ENCODE data around the gene BCL11B. TPM values are rescaled to one million over a fixed set of nuclear protein-coding genes. Genes with fewer than 3 reads are reported as not detected.

BCL11B gene
- total RNA-seq, 2 experiments from 2014 or later = 62.1 to 66.2 TPM

GRCh38 chr14:99198746-99199502 lies 73.1 kb downstream of the BCL11B start:
- ATAC-seq (no peak), DNase-seq (no peak)
- H3K36me3 Mint-ChIP-seq (ENCODE audit: low read depth) = peaks cover 69% of the 10 kb centered on the region
- H3K4me1 Mint-ChIP-seq = peaks cover 100% of the 10 kb centered on the region
- peak overlapping the region; percentile 44 for H3K4me3 Mint-ChIP-seq
- POLR2A ChIA-PET = no interaction called here
- CTCF ChIA-PET = interaction anchor here (1.1 to 2.3 kb wide), 2 partner anchors 11 to 12 kb away, joined by 3 to 15 read pairs; no protein-coding TSS in a partner anchor
- H3K27me3 Mint-ChIP-seq = no peaks in the 10 kb centered on the region
- peak overlapping the region; percentile 99 for H3K27ac Mint-ChIP-seq
- intact Hi-C loops (cut with DNase I, micrococcal nuclease) = loop anchor here in 1 of 2 experiments (5.0 kb wide), 1 partner anchor 283 kb away; the partner anchor contains the start of genes CCNK and SETD3
- no peaks in the 10 kb centered on the region for H3K9me3 Mint-ChIP-seq (ENCODE audit: low read depth)

- POLR2A ChIA-PET = interaction anchor here (0.8 to 1.4 kb wide), 3 partner anchors 45 to 69 kb away, joined by 3 read pairs; no protein-coding TSS in a partner anchor
- Mint-ChIP-seq H3K27ac (peak overlapping the region; percentile 99), H3K9me3 (ENCODE audit: low read depth) (no peaks in the 10 kb centered on the region), H3K27me3 (no peaks in the 10 kb centered on the region), H3K36me3 (ENCODE audit: low read depth) (peaks cover 75% of the 10 kb centered on the region), H3K4me3 (no peak overlapping the region), H3K4me1 (peaks cover 95% of the 10 kb centered on the region)
- DNase-seq (no peak), ATAC-seq (no peak)
- CTCF ChIA-PET = interaction anchor here (0.6 to 2.5 kb wide), 5 partner anchors 8 to 38 kb away, joined by 3 to 15 read pairs (median 6); no protein-coding TSS in a partner anchor
- intact Hi-C loops (cut with DNase I, micrococcal nuclease) = loop anchor here in 1 of 2 experiments (5.0 kb wide), 1 partner anchor 286 kb away; the partner anchor contains the start of genes CCNK and SETD3
These were observed 75.7 kb downstream of the BCL11B start for GRCh38 chr14:99196310-99196650.

- peaks cover 77% of the 10 kb centered on the region for H3K36me3 Mint-ChIP-seq (ENCODE audit: low read depth)
- POLR2A ChIA-PET = interaction anchor here (0.8 to 1.4 kb wide), 3 partner anchors 20 to 68 kb away, joined by 3 read pairs; no protein-coding TSS in a partner anchor
These were observed 76.2 kb downstream of the BCL11B start for GRCh38 chr14:99195602-99196309.

GRCh38 chr14:99194736-99195135 lies 77.3 kb downstream of the BCL11B start:
- Mint-ChIP-seq H3K9me3 (ENCODE audit: low read depth) (no peaks in the 10 kb centered on the region), H3K4me3 (peak overlapping the region; percentile 79), H3K27ac (peak overlapping the region; percentile 99), H3K4me1 (peaks cover 94% of the 10 kb centered on the region), H3K36me3 (ENCODE audit: low read depth) (peaks cover 73% of the 10 kb centered on the region), H3K27me3 (no peaks in the 10 kb centered on the region)
- ChIA-PET POLR2A (interaction anchor here (1.2 to 1.4 kb wide), 2 partner anchors 21 to 24 kb away, joined by 3 read pairs; no protein-coding TSS in a partner anchor), CTCF (interaction anchor here (0.6 to 1.5 kb wide), 6 partner anchors 21 to 1057 kb away, joined by 3 to 4 read pairs (median 4); no protein-coding TSS in a partner anchor)
- intact Hi-C loops (cut with DNase I, micrococcal nuclease) = loop anchor here (5.0 kb wide), 3 partner anchors 288 to 1217 kb away; partner anchors contain the start of genes CCNK (in 1 of the 2) and SETD3 (in 1 of the 2)
- ATAC-seq (no peak), DNase-seq (no peak)

More at GRCh38 chr14:99195602-99196309, 76.2 kb downstream of the BCL11B start:
- Mint-ChIP-seq H3K27ac (peak overlapping the region; percentile 99), H3K27me3 (no peaks in the 10 kb centered on the region), H3K4me1 (peaks cover 95% of the 10 kb centered on the region), H3K4me3 (peak overlapping the region; percentile 79), H3K9me3 (ENCODE audit: low read depth) (no peaks in the 10 kb centered on the region)
- CTCF ChIA-PET = interaction anchor here (0.6 to 2.5 kb wide), 4 partner anchors 9 to 70 kb away, joined by 3 to 7 read pairs (median 4); no protein-coding TSS in a partner anchor
- no peak for DNase-seq
- intact Hi-C loops (cut with DNase I, micrococcal nuclease) = loop anchor here in 1 of 2 experiments (5.0 kb wide), 1 partner anchor 287 kb away; the partner anchor contains the start of genes CCNK and SETD3
- ATAC-seq = peak; percentile 10

GRCh38 chr14:99194136-99194535 lies 77.9 kb downstream of the BCL11B start:
- ATAC-seq = peak; percentile 10
- no peak for DNase-seq
- Mint-ChIP-seq H3K9me3 (ENCODE audit: low read depth) (no peaks in the 10 kb centered on the region), H3K4me3 (peak overlapping the region; percentile 79), H3K36me3 (ENCODE audit: low read depth) (peaks cover 69% of the 10 kb centered on the region), H3K4me1 (peaks cover 94% of the 10 kb centered on the region), H3K27me3 (no peaks in the 10 kb centered on the region), H3K27ac (peak overlapping the region; percentile 99)
- intact Hi-C loops (cut with DNase I, micrococcal nuclease) = loop anchor here (5.0 kb wide), 2 partner anchors 967 to 1217 kb away; no protein-coding TSS in a partner anchor
- POLR2A ChIA-PET = interaction anchor here (1.2 to 1.4 kb wide), 2 partner anchors 21 to 25 kb away, joined by 3 read pairs; no protein-coding TSS in a partner anchor
- CTCF ChIA-PET = interaction anchor here (0.7 to 1.5 kb wide), 7 partner anchors 8 to 72 kb away, joined by 3 to 4 read pairs (median 4); no protein-coding TSS in a partner anchor

- POLR2A ChIA-PET = no interaction called here
- intact Hi-C loops (cut with DNase I, micrococcal nuclease) = loop anchor here (2.0 to 5.0 kb wide), 3 partner anchors 14 to 1216 kb away; no protein-coding TSS in a partner anchor
- Mint-ChIP-seq H3K9me3 (ENCODE audit: low read depth) (no peaks in the 10 kb centered on the region), H3K4me3 (peak overlapping the region; percentile 79), H3K27me3 (no peaks in the 10 kb centered on the region), H3K27ac (peak overlapping the region; percentile 99), H3K4me1 (peaks cover 89% of the 10 kb centered on the region), H3K36me3 (ENCODE audit: low read depth) (peaks cover 59% of the 10 kb centered on the region)
- DNase-seq = peak; percentile 46
- ATAC-seq = no peak
- CTCF ChIA-PET = interaction anchor here (1.4 to 1.6 kb wide), 2 partner anchors 23 to 75 kb away, joined by 3 to 4 read pairs; no protein-coding TSS in a partner anchor
These were observed 79.2 kb downstream of the BCL11B start for GRCh38 chr14:99192830-99193229.

GRCh38 chr14:99192028-99192621 lies 79.9 kb downstream of the BCL11B start:
- Mint-ChIP-seq H3K27ac (peak overlapping the region; percentile 99), H3K27me3 (no peaks in the 10 kb centered on the region), H3K4me1 (peaks cover 89% of the 10 kb centered on the region), H3K36me3 (ENCODE audit: low read depth) (peaks cover 58% of the 10 kb centered on the region), H3K9me3 (ENCODE audit: low read depth) (no peaks in the 10 kb centered on the region), H3K4me3 (peak overlapping the region; percentile 79)
- intact Hi-C loops (cut with DNase I, micrococcal nuclease) = loop anchor here (2.0 to 5.0 kb wide), 3 partner anchors 15 to 1215 kb away; no protein-coding TSS in a partner anchor
- CTCF ChIA-PET = interaction anchor here (0.6 to 1.6 kb wide), 8 partner anchors 18 to 1032 kb away, joined by 3 to 6 read pairs (median 3); no protein-coding TSS in a partner anchor
- DNase-seq = no peak
- ATAC-seq = peak; percentile 8
- POLR2A ChIA-PET = interaction anchor here (0.6 to 0.7 kb wide), 3 partner anchors 45 to 55 kb away, joined by 3 to 4 read pairs (median 3); no protein-coding TSS in a partner anchor

GRCh38 chr14:99191395-99192027 lies 80.5 kb downstream of the BCL11B start:
- peak overlapping the region; percentile 99 for H3K27ac Mint-ChIP-seq
- H3K36me3 Mint-ChIP-seq (ENCODE audit: low read depth) = peaks cover 60% of the 10 kb centered on the region
- peaks cover 89% of the 10 kb centered on the region for H3K4me1 Mint-ChIP-seq

GRCh38 chr14:99190696-99191394 lies 81.2 kb downstream of the BCL11B start:
- POLR2A ChIA-PET = interaction anchor here (0.6 to 1.2 kb wide), 2 partner anchors 11 to 39 kb away, joined by 3 read pairs; no protein-coding TSS in a partner anchor
- no peaks in the 10 kb centered on the region for H3K27me3 Mint-ChIP-seq
- no peak for ATAC-seq
- H3K9me3 Mint-ChIP-seq (ENCODE audit: low read depth) = no peaks in the 10 kb centered on the region
- H3K27ac Mint-ChIP-seq = peak overlapping the region; percentile 99
- intact Hi-C loops (cut with DNase I, micrococcal nuclease) = loop anchor here (1.0 to 5.0 kb wide), 5 partner anchors 72 to 1214 kb away; no protein-coding TSS in a partner anchor
- CTCF ChIA-PET = interaction anchor here (0.5 to 1.7 kb wide), 12 partner anchors 10 to 1181 kb away, joined by 3 to 8 read pairs (median 3); no protein-coding TSS in a partner anchor
- peaks cover 61% of the 10 kb centered on the region for H3K36me3 Mint-ChIP-seq (ENCODE audit: low read depth)
- peak; percentile 65 for DNase-seq
- H3K4me3 Mint-ChIP-seq = peak overlapping the region; percentile 79
- H3K4me1 Mint-ChIP-seq = peaks cover 89% of the 10 kb centered on the region

More at GRCh38 chr14:99191395-99192027, 80.5 kb downstream of the BCL11B start:
- H3K27me3 Mint-ChIP-seq = no peaks in the 10 kb centered on the region
- DNase-seq (no peak), ATAC-seq (no peak)
- ChIA-PET POLR2A (interaction anchor here (0.6 to 0.7 kb wide), 3 partner anchors 46 to 55 kb away, joined by 3 to 4 read pairs (median 3); no protein-coding TSS in a partner anchor), CTCF (interaction anchor here (0.5 to 1.4 kb wide), 10 partner anchors 9 to 1181 kb away, joined by 3 to 6 read pairs (median 3); no protein-coding TSS in a partner anchor)
- no peaks in the 10 kb centered on the region for H3K9me3 Mint-ChIP-seq (ENCODE audit: low read depth)
- intact Hi-C loops (cut with DNase I, micrococcal nuclease) = loop anchor here (2.0 to 5.0 kb wide), 5 partner anchors 15 to 1214 kb away; no protein-coding TSS in a partner anchor
- H3K4me3 Mint-ChIP-seq = peak overlapping the region; percentile 79

Data from activated CD4-positive, alpha-beta T cell treated with anti-CD3 and anti-CD28 coated beads for 36 hours (primary cell).